ENCODE measurements around the gene SDK2. TPM values are rescaled to one million over a fixed set of nuclear protein-coding genes. Genes with fewer than 3 reads are reported as not detected.

The SDK2 gene
- total RNA-seq, 4 donors from 2014 or later: 0.18 to 3.3 (median 1.2) TPM

DNA sequence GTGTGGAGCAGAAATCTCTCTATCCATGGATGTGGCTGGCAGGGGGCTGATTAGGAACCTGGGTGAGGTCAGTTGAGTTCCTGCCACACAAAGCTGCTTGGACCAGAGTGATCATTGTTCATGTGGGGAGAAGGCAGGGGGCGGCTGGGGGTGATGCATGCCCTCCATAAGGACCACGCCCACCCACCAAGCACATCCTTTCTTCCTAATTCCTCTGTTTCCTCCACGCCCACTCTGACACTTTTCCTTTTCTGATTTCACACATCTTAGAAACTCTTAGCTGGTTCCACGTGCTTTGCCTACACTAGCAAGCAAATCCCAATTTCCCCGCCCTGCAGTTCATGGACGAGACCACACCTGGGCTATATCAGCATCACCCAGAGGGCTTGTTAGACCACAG lies 108.5 kb downstream of the SDK2 start:
- Histone ChIP-seq H3K4me1 (no peaks in the 10 kb centered on the region), H3K9me3 (no peaks in the 10 kb centered on the region), H3K27ac (no peak overlapping the region), H3K4me3 (no peak overlapping the region), H3K27me3 (no peaks in the 10 kb centered on the region), H3K36me3 (no peaks in the 10 kb centered on the region)
- no peak for DNase-seq
- TF ChIP-seq, protein P1, sequence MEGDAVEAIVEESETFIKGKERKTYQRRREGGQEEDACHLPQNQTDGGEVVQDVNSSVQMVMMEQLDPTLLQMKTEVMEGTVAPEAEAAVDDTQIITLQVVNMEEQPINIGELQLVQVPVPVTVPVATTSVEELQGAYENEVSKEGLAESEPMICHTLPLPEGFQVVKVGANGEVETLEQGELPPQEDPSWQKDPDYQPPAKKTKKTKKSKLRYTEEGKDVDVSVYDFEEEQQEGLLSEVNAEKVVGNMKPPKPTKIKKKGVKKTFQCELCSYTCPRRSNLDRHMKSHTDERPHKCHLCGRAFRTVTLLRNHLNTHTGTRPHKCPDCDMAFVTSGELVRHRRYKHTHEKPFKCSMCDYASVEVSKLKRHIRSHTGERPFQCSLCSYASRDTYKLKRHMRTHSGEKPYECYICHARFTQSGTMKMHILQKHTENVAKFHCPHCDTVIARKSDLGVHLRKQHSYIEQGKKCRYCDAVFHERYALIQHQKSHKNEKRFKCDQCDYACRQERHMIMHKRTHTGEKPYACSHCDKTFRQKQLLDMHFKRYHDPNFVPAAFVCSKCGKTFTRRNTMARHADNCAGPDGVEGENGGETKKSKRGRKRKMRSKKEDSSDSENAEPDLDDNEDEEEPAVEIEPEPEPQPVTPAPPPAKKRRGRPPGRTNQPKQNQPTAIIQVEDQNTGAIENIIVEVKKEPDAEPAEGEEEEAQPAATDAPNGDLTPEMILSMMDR (IDR thresholded peaks at IDR 0.05): no peak

DNA sequence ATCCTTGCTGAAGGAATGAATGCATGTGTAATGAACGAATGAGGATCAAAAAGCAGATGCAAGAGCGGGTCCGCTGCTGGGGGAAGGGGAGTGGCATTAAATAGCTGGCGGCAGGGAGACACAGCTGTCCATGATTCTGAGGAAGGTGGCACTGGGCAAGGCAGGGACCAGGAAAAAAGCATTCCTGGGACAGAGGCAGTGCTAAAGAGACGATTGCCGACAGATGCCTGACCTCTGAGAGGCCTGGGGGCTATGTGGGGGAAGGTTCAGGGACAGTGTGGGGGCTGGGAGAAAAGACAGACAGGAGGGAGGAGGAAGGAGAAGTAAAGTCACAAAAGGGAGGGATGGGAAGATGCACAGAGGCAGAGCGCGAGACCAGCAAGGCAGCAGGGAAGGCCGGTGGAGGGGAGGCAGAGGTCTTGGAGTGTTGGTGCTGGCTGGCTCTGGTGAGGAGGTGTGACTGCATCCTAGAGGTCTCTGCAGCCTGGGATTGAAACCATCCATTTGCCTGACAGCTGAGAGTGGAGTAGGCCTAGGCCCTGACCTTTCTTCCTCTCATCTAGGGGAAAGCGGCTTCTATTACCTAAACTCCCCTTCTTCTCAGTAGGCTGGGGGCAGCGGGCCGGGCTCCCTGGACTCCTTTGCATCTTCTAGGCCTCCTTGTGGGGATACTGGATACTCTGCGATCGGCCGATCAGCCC lies 109.9 kb downstream of the SDK2 start:
- Histone ChIP-seq H3K27ac (no peak overlapping the region), H3K4me1 (no peaks in the 10 kb centered on the region)
- TF ChIP-seq, protein P1 (IDR thresholded peaks at IDR 0.05): no peak

DNA sequence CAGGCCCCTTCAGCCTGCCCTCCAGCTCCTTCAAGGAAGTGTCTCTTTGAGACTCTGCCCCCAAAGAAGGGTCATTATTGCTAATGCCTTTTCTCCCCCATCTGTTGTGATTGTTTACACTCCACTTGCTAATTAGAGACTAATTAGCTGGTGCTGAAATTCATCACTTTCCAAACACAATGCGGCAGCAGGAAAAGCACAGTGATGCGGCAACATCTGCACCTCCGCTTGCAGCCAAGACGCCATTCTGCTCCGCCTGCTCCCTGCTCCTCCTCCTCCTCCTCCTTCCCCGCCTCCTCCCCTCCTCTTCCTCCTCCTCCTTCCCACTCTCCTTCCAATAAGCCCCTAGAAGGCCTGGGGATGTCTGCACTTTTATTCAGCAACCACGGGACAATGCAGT lies 110.5 kb downstream of the SDK2 start:
- H3K27ac ChIP-seq: no peak overlapping the region
- no peaks in the 10 kb centered on the region for H3K9me3 ChIP-seq
- H3K4me1 ChIP-seq: no peaks in the 10 kb centered on the region
- no peak for DNase-seq
- TF ChIP-seq POLR2A (IDR thresholded peaks at IDR 0.05): no peak
- TF ChIP-seq, protein P1 (IDR thresholded peaks at IDR 0.05): no peak
- no peaks in the 10 kb centered on the region for H3K27me3 ChIP-seq
- H3K4me3 ChIP-seq: no peak overlapping the region
- H3K36me3 ChIP-seq: no peaks in the 10 kb centered on the region

More for the DNA sequence above, 109.9 kb downstream of the SDK2 start:
- no peak overlapping the region for H3K4me3 ChIP-seq
- no peaks in the 10 kb centered on the region for H3K36me3 ChIP-seq
- no peaks in the 10 kb centered on the region for H3K9me3 ChIP-seq
- H3K27me3 ChIP-seq: no peaks in the 10 kb centered on the region
- no peak for DNase-seq

DNA sequence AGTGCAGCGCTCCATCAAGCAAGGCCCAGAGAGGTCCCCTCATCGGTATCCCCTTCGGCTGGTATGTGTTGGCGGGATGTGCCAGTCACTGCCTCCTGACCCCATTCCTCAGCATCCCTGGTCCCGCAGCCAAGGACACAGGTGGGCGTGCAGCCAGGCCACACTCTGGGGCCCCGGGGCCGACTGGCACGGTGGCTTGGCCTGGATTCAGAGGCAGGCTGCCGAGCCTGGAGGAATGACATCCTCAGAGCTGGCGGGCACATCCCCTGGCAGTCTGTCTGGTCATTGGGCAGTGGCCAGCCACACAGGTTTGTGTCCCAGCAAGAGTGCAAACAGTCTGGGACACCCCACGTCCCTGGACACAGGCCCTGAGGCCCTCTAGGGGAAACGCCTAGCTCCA lies 111.1 kb downstream of the SDK2 start:
- Histone ChIP-seq H3K4me1 (no peaks in the 10 kb centered on the region), H3K9me3 (no peaks in the 10 kb centered on the region), H3K4me3 (no peak overlapping the region), H3K36me3 (no peaks in the 10 kb centered on the region), H3K27me3 (no peaks in the 10 kb centered on the region), H3K27ac (no peak overlapping the region)
- no peak for DNase-seq
- no peak for TF ChIP-seq POLR2A (IDR thresholded peaks at IDR 0.05)
- TF ChIP-seq, protein P1 (IDR thresholded peaks at IDR 0.05): no peak

DNA sequence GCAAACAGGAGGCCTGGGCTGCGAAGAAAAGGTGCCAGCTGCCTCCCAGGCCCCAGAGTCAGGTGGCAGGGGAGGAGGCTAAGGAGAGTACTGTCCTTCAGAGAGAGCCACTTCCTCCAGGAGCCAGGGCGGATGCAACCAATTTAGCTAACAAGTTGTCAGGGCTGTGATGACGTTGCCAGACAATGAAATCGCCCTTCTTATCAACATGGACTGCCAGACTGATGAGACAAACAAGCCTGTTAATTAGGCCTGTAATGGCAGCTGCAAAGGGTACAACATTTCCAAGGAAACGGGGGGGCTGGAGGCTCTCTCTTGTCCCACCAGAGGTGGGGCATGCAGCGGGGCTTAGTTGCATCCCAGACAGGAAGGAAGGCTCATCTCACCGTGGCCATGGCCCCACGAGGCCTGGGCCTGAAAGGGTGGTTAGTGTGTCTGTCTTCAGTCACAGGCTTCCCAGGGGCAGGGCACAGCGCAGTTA lies 111.8 kb downstream of the SDK2 start:
- H3K36me3 ChIP-seq: no peaks in the 10 kb centered on the region
- H3K4me3 ChIP-seq: no peak overlapping the region
- H3K27ac ChIP-seq: no peak overlapping the region
- H3K9me3 ChIP-seq: no peaks in the 10 kb centered on the region
- no peaks in the 10 kb centered on the region for H3K27me3 ChIP-seq
- H3K4me1 ChIP-seq: no peaks in the 10 kb centered on the region
- no peak for DNase-seq
- TF ChIP-seq, protein P1 (IDR thresholded peaks at IDR 0.05): no peak
- TF ChIP-seq POLR2A (IDR thresholded peaks at IDR 0.05): no peak

All from Peyer's patch (tissue), 4 donors.